DMS79 (cell line): ENCODE measurements around the gene CASZ1.

ENCODE experiments used
- DNase-seq: peaks from one replicate; lab custom pipeline; 2025; lab: John Stamatoyannopoulos, UW

Gene CASZ1

DNA sequence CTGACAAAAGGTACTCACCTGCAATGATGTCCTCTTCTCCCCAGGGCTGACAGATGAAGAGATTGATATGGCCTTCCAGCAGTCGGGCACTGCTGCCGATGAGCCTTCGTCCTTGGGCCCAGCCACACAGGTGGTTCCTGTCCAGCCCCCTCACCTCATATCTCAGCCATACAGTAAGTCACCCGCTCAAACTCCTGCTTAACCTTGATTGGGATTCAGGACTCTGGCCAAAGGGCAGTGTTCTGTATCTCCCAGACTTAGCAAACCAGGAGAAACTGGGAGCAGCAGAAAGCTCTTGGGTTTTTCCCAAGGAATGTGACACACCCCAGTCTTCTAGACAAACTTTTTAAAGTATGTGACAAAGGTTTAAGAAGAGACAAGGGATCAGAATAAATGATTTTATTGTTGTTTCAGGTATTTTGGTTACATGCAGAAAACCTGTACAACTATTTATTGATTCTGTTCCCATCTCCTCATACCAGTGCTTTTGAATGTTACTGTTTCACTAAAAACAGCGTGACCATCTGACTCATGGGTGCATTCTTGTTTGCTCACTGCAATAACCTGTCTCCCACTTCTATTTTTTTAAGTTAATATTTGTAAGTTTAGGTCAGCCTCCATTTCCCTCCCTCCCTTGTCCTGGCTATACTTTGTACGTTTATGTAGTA, 197.1 kb downstream of the CASZ1 start:
- no peak for DNase-seq

DNA sequence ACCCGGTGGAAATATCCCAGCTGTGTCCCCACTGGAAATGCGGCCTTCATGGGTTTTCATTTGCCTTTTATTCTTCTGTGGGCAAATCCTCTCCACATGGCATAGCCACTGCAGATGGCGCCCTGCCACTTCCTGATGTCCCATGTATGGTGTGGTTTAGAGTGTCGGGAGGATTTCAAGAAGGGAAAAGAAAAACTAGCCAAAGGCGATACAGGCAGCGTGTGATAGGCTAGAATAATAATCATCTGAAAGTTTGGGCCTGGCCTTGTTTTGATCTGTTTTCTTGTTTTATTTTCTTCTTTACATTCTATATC, 198.1 kb downstream of the CASZ1 start:
- DNase-seq = no peak

DNA sequence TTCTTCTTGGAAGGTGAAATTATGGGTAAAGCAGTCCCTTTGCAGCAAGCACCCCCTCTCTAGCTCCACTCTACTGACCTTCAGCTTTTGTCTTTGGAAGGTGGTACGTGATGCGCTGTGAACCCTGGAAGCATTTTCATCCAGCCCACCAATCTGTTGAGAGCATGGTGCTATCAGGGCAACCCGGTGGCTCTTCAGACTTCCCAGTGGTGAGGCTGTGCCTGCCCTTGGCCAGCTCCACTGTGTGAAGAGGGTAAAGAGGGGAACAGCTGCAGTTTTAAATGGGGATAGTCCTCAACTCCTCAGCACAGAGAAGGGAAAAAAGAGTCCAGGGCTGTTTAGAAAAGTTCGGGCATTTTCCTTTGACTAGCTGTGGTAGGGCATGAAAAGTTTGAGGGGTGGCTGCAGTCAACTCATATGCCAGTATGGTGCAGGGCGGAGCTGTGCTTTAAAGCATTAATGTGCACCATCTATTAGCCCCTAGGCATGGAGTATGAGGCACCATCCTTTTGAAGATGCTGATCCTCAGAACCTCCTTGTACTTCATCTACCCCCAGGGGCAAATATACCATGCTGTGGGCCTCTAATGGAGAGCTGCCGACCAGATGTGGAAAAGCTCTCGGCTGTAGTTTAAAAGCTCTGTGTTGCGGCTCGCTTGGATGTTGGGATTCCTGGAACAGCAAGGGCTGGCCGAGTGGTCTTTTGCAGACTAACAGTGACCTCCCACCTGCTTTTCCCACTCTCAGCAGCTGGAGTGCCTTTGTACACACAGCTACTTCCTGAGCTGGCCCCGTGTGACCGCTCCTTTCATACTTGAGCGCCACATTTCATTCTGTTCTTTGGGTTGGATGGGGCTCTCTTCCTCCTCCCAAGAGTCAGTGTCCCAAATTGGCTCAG, 198.7 kb downstream of the CASZ1 start:
- no peak for DNase-seq

DNA sequence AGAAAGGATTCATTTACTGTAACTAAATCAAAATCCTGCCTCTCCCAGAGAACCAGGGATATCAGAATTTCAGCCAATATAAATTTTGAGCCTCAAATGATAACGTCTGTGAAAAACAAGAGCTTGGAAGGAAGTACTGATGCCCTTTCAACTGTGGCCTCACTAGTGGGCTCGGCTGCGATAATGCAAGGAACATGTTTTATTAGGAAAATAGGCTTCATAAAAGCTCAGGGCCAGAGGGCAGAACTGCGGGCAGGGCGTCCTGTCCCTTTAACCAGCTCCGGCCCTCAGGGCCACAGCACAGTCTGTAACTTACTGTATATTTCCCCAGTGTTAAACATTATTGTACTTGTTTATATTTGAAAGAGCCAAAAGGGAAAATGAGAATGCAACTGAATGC, 199.7 kb downstream of the CASZ1 start:
- no peak for DNase-seq

DNA sequence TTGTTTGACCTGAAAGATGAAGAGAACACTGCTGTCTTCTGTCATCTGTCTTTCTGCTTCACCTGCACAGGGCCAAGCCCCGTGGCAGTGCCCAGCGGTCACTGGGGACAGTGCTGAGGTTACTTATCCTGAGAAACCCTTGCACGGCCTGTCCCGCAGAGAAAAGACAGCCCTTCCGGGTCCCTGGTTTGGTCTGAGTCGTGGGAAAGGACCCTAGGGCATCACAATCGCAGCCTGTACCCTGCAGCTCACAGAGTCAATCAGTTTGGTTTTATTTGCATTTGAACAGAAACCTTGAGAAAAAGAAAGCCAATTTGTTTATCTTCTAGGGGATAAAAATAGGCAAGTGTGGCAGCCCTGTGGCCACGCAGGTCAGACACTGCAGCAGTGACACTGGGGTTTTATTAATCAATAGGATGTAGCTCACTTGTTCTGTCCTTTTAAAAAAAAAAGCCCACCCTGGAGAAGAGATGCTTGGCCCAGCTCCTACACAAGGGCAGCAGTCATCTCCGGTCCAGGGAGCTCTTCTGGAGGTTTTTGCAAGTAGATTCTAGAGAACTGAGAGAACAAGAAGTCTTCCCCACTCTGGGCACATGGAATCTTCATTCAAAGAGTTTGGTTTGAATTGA, 201.7 kb downstream of the CASZ1 start:
- no peak for DNase-seq

DNA sequence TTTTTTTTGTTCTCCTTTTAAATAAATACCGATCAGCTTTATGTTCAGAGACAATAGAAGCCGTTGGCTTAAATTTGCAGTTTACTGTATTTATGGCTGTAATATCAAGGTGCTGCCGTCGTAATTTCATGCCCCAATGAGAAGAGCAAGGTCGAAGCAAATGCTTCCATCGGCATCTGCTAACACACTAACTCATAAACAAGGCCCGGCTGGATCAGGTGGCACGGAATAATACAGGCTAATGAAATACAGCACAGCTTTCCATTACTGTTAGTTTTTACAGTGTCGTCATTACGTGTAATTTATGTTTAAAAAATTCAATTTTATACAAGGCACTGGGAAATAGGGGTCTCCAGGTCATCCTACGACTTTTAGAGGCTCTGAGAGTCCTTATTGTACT, 202.7 kb downstream of the CASZ1 start:
- peak; percentile 8 for DNase-seq

DNA sequence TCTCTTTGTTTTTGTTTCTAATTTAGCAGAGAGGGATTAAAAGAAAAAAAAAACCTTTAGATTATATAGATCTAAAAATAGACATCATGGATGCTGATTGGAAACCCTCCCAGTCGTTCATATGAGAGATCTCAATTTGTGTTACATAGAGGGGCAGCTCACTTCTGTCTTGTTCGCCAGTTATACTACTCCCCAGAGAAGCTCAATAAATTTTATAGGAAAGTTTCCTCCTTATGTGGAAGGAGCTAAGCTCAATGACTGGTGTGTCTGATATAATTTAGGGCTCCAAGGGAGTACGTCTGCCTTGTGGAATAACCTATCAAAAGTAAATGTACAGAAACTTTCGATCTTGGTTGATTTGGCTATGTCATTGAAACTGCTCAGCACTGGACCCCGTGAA, 204.1 kb downstream of the CASZ1 start:
- no peak for DNase-seq

DNA sequence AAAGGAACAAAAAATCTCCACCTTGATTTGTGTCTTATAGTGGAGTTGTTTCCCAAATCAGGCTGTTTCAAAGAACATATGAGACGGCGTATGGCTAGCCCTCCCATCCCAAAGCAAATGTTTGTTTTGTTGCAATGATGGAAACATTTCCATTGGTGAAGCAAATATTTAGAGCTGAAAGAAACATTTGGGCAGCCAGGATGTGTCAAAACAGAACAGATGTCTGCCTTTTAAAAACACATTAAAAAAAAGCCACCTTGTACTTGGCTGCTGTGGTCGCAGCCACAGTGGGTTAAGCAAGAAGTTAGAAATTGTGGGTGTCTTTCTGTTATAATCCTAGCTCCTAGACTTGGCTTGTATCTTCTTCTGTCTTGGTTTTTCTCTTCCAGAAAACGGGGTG, 205.4 kb downstream of the CASZ1 start:
- DNase-seq = no peak

DNA sequence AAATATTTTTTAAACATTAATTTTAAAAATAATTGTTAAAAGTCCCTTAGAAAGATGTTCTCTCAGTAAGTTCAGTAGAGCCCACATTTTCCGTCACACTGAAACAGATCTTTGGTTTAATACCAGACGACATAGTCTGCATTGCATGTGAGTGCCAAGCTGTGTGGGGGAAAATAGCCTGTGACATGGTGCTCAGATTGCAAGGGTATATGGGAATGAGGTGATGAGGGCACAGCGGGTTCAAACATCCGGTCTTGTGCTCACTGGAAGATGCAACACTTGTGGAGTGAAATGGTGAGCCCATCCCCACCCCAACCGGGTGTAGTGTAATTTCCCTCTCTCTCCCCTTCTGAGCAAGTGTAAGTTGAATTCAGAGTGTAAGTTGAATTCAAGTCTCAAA, 207.4 kb downstream of the CASZ1 start:
- no peak for DNase-seq

DNA sequence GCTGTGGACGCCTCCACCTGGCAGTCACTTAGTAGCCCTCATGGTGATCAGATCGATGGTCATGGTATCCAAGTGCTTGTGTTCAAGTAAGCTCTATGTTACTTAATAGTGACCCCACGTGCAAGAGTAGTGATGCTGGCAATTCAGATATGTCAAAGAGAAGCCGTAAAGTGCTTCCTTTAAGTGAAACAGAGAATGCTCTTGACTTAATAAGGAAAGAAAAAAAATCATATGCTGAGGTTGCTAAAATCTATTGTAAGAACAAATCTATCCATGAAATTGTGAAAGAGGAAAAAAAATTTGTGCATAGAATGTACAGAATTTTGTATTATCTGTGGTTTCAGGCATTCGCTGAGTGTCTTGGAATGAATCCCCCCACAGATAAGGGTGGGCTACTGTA, 207.8 kb downstream of the CASZ1 start:
- DNase-seq = no peak
